Coronary artery (tissue), 2 donors: ENCODE results near the gene MOXD1.

Source experiments
- DNase-seq: peaks from one replicate; pipeline ENCODE4 v3.0.0-alpha.2; 2017; ENCODE audit warnings: low spot score
- H3K27ac ChIP-seq, 2 donors: fragments of 200-600 bp; sonication (generic); one replicate each; pipeline ENCODE4 v1.5.1; 2016 to 2019
- H3K4me3 ChIP-seq: fragments of 200-600 bp; sonication (generic); 2 replicates; pipeline ENCODE4 v1.5.1; 2016; ENCODE audit warnings: mild to moderate bottlenecking, moderate library complexity
- CTCF ChIP-seq: fragments of 200-600 bp; sonication (generic); IDR thresholded peaks from one replicate; pipeline ENCODE4 v1.5.1; 2019; ENCODE audit warnings: antibody characterized with exemption

Gene MOXD1

GRCh38 chr6:132390017-132390416 lies 11.3 kb downstream of the MOXD1 start:
- no peak for DNase-seq
- Histone ChIP-seq H3K27ac (no peak overlapping the region), H3K4me3 (no peak overlapping the region)
- no peak for TF ChIP-seq CTCF

- DNase-seq, result no peak
- Histone ChIP-seq H3K4me3 (no peak overlapping the region), H3K27ac (no peak overlapping the region)
- no peak for TF ChIP-seq CTCF
These were observed 13.0 kb downstream of the MOXD1 start for GRCh38 chr6:132388291-132388690.

- no peak overlapping the region for H3K27ac ChIP-seq
- no peak for DNase-seq
- H3K4me3 ChIP-seq, result no peak overlapping the region
- no peak for TF ChIP-seq CTCF
These were observed 18.6 kb downstream of the MOXD1 start for GRCh38 chr6:132382630-132383175.

- H3K4me3 ChIP-seq, result no peak overlapping the region
- DNase-seq, result no peak
- H3K27ac ChIP-seq, result no peak overlapping the region
- TF ChIP-seq CTCF, result no peak
These were observed 19.9 kb downstream of the MOXD1 start for GRCh38 chr6:132381381-132381780.

GRCh38 chr6:132380358-132381029 lies 20.8 kb downstream of the MOXD1 start:
- Histone ChIP-seq H3K27ac (no peak overlapping the region), H3K4me3 (no peak overlapping the region)
- TF ChIP-seq CTCF, result no peak
- DNase-seq, result no peak

GRCh38 chr6:132369526-132369925 lies 31.7 kb downstream of the MOXD1 start:
- no peak overlapping the region for H3K4me3 ChIP-seq
- no peak for DNase-seq
- H3K27ac ChIP-seq, result no peak overlapping the region
- TF ChIP-seq CTCF, result no peak

- Histone ChIP-seq H3K27ac (no peak overlapping the region), H3K4me3 (no peak overlapping the region)
These were observed 32.3 kb downstream of the MOXD1 start for GRCh38 chr6:132368916-132369481.

More at GRCh38 chr6:132368916-132369481, 32.3 kb downstream of the MOXD1 start:
- DNase-seq, result no peak
- TF ChIP-seq CTCF, result no peak
